Measurements from ENCODE around the gene SVOP. TPM values are rescaled to one million over a fixed set of nuclear protein-coding genes. Genes with fewer than 3 reads are reported as not detected.
"Not testable (repeated sequence)": the region's sequence is repeated elsewhere in the genome, so short reads cannot be mapped to it uniquely, and the experiment has no call there.

The SVOP gene
- total RNA-seq, 3 donors from 2014 or later: not detected

DNA sequence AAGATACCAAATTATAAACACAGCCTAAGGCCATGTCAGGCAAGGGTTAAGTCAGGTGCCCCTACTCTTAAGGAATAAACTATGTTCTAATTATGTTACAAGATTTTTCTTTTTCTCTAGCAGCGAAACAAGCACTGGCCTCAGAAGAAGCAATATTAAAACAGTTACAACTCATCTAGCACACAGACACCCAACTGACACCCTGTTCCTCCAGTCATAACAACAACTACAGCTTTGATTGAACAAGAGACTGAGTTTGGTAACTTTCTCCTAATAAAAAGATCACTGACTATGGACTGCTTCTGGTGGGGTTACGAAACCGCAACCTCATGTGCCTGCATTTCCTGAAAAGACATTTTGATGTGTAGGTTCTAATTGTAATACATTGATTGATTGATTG lies 144.3 kb downstream of the SVOP start:
- Histone ChIP-seq H3K4me1 (no peaks in the 10 kb centered on the region), H3K27ac (no peak overlapping the region), H3K27me3 (no peaks in the 10 kb centered on the region), H3K9me3 (no peaks in the 10 kb centered on the region), H3K36me3 (no peaks in the 10 kb centered on the region), H3K4me3 (no peak overlapping the region)
- no peak for DNase-seq (ENCODE audit: low spot score in 2 of 2)
- intact Hi-C loops (cut with DNase I; ENCODE audit: low total_unique reads): no loop called here
- TF ChIP-seq POLR2AphosphoS5 (IDR thresholded peaks at IDR 0.05): no peak
- no peak for TF ChIP-seq CTCF (IDR thresholded peaks at IDR 0.05)
- TF ChIP-seq POLR2A (IDR thresholded peaks at IDR 0.05): no peak

DNA sequence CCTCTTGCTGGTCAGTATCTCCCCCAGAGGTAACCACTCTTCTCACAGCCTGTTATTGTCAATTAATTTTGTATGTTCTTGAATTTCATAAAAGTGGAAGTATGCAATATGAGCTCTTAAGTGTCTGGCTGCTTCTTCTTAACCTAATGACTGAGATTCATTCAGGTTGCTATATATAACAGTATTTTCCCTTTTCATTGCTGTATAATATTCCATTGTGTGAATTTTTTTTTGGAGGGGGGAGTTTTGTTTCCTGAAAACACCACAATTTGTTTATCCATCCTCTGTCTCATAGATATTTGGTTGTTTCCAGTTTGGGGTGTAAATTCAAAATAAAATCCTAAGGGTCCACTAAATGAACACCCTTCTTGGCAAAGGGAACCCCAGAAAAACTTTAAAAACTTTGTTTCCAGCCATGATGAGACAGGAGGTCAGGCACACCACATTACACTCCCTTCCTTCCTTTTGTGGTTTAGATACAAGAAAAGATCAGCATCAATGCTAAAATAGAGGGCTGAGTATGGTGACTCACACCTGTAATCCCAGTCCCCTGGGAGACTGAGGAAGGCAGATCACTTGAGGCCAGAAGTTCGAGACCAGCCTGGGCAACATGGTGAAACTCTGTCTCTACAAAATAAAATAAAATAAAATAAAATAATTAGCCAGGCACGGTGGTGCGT lies 145.0 kb downstream of the SVOP start:
- no peaks in the 10 kb centered on the region for H3K9me3 ChIP-seq
- no peak for DNase-seq (ENCODE audit: low spot score in 2 of 2)
- TF ChIP-seq CTCF (IDR thresholded peaks at IDR 0.05) (no peak), POLR2AphosphoS5 (IDR thresholded peaks at IDR 0.05) (no peak), POLR2A (IDR thresholded peaks at IDR 0.05) (no peak)
- H3K36me3 ChIP-seq: no peaks in the 10 kb centered on the region
- no peak overlapping the region for H3K4me3 ChIP-seq
- H3K27me3 ChIP-seq: no peaks in the 10 kb centered on the region
- no peak overlapping the region for H3K27ac ChIP-seq
- intact Hi-C loops (cut with DNase I; ENCODE audit: low total_unique reads): no loop called here
- H3K4me1 ChIP-seq: no peaks in the 10 kb centered on the region

- intact Hi-C loops (cut with DNase I; ENCODE audit: low total_unique reads): no loop called here
- no peaks in the 10 kb centered on the region for H3K9me3 ChIP-seq
- H3K36me3 ChIP-seq: no peaks in the 10 kb centered on the region
- H3K4me1 ChIP-seq: no peaks in the 10 kb centered on the region
- no peak overlapping the region for H3K4me3 ChIP-seq
- no peaks in the 10 kb centered on the region for H3K27me3 ChIP-seq
- DNase-seq (ENCODE audit: low spot score in 2 of 2): no peak
- no peak overlapping the region for H3K27ac ChIP-seq
- no peak for TF ChIP-seq POLR2A (IDR thresholded peaks at IDR 0.05)
- no peak for TF ChIP-seq CTCF (IDR thresholded peaks at IDR 0.05)
- TF ChIP-seq POLR2AphosphoS5 (IDR thresholded peaks at IDR 0.05): no peak
These were observed 145.6 kb downstream of the SVOP start for GRCh38 chr12:108875280-108875679.

- intact Hi-C loops (cut with DNase I; ENCODE audit: low total_unique reads): no loop called here
- Histone ChIP-seq H3K4me1 (no peaks in the 10 kb centered on the region), H3K27ac (no peak overlapping the region)
These were observed 152.1 kb downstream of the SVOP start for GRCh38 chr12:108868781-108869180.

DNA sequence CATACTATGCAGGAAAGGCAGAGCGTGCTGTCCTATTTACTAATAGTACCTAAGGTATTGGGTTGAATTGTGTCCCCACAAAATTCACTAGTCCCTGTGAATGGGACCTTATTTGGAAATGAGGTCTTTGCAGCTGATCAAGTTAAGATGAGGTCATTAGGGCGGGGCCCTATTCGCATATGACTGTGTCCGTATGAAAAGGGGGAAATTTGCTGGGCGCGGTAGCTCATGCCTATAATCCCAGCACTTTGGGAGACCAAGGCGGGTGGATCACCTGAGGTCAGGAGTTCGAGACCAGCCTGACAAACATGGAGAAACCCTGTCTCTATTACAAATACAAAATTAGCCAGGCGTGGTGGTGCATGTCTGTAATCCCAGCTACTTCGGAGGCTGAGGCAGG lies 154.8 kb downstream of the SVOP start:
- H3K36me3 ChIP-seq; DNase-seq (ENCODE audit: low spot score in 2 of 2); H3K4me1 ChIP-seq; H3K4me3 ChIP-seq; intact Hi-C loops (cut with DNase I; ENCODE audit: low total_unique reads); H3K27me3 ChIP-seq; H3K9me3 ChIP-seq; H3K27ac ChIP-seq: not testable (repeated sequence)

More at GRCh38 chr12:108868781-108869180, 152.1 kb downstream of the SVOP start:
- DNase-seq (ENCODE audit: low spot score in 2 of 2): no peak
- TF ChIP-seq POLR2A (IDR thresholded peaks at IDR 0.05): no peak
- TF ChIP-seq CTCF (IDR thresholded peaks at IDR 0.05): no peak
- no peak for TF ChIP-seq POLR2AphosphoS5 (IDR thresholded peaks at IDR 0.05)
- H3K4me3 ChIP-seq: no peak overlapping the region
- H3K27me3 ChIP-seq: no peaks in the 10 kb centered on the region
- no peaks in the 10 kb centered on the region for H3K9me3 ChIP-seq
- no peaks in the 10 kb centered on the region for H3K36me3 ChIP-seq

DNA sequence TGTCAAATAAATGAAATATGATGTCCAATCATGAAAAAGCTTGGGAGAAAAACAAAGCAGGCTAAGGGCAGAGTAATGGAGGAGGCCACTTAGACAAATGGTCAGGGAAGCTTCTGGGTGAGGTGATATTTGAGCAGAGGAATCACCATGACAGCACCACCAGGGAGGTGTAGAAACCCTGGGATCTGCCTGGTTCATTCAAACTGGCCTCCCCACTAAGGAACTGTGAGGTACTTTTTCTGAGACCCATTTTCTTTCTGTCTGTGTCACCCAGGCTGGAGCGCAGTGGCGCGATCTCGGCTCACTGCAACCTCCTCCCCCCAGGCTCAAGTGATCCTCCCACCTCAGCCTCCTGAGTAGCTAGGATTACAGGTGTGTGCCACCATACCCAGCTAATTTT lies 155.7 kb downstream of the SVOP start:
- TF ChIP-seq CTCF (IDR thresholded peaks at IDR 0.05) (no peak), POLR2AphosphoS5 (IDR thresholded peaks at IDR 0.05) (no peak), POLR2A (IDR thresholded peaks at IDR 0.05) (no peak)
- Histone ChIP-seq H3K4me1 (no peaks in the 10 kb centered on the region), H3K27me3 (no peaks in the 10 kb centered on the region), H3K36me3 (no peaks in the 10 kb centered on the region), H3K9me3 (no peaks in the 10 kb centered on the region), H3K4me3 (no peak overlapping the region), H3K27ac (no peak overlapping the region)
- DNase-seq (ENCODE audit: low spot score in 2 of 2): no peak
- intact Hi-C loops (cut with DNase I; ENCODE audit: low total_unique reads): no loop called here

Measured in breast epithelium (tissue), 4 donors.